GM23248 (cell line): ENCODE data around the gene PTCD2.

Source experiments
- EZH2 ChIP-seq: fragments of 200-600 bp; sonication (generic); IDR thresholded peaks from 2 replicates; pipeline ENCODE4 v1.6.1; 2018; ENCODE audit warnings: antibody characterized with exemption, mild to moderate bottlenecking; ENCODE audit not compliant: insufficient read depth, poor library complexity, severe bottlenecking
- EZH2phosphoT487 ChIP-seq: fragments of 200-600 bp; sonication (generic); IDR thresholded peaks from 2 replicates; pipeline ENCODE4 v1.6.1; 2018; ENCODE audit warnings: antibody characterized with exemption, moderate library complexity, mild to moderate bottlenecking, low read depth; ENCODE audit not compliant: insufficient read depth

DNA sequence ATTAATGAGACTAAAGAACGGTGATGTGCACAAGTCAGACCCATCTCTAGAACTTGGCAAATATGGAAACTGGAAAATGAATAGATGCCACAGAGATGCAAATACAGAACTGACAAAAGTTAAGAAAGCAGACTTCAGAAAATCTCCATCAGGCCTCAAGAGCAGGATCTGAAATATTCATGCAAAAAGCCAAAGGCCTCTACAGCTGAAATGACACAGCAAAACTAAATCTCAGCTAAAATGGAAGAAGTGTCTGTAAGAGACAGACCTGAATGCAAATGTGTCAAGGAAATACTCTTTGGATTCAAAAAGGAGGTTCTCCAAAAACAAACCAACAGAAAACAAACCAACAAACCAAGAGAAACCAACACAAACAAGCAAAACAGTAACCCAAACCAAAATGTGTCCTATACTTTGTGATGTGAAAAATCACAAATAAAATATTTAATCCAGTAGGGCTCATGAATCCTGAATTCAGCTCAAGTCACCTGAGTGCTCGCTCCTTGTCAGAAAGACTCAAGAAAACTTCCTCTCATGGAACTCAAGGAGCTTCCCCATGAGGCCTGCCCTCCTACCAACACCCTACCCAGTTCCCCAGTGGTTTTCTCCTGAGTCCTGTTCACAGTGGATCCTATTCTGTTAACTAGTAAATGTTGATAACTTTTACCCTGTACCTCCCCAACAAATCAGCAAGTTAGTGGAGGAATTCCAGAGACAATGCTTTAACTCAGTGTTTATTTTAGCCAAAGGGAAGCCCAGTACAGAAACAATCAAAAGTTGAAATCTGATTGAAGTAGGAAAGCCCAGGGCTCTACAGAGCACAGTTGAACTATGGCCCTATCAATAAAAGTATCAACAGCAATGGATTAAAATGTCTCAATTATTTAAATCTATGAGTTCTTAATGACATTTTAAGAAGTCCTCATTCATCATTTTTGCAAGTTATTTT lies 14.7 kb upstream of the PTCD2 start:
- TF ChIP-seq EZH2 = no peak
- TF ChIP-seq EZH2phosphoT487 = no peak
